GM18499 (cell line): ENCODE results near the gene LAMP5.

ENCODE experiments used
- ATAC-seq: cut with Tn5 transposase; IDR thresholded peaks from one replicate; pipeline ENCODE4 v1.9.1; 2021; ENCODE audit warnings: moderate number of reproducible peaks; ENCODE audit not compliant: insufficient read depth, unreplicated experiment

The LAMP5 gene

DNA sequence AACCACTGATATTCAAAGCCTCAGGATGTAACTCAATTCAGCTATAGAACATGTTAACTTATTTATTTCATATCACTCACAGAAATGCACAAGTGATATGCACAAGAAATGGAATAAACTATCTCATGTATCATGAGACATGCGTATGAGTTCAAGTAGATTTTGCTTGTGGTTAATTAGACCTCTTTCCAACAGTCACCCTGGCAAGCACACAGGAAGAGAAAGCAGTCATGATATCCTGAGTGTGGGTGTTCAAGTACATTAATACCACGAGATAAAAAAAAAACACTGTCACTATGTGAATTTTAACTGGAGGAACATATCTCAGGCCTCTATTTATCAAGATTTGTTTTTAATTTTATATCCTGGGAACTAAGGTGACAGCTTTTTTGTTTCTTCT is 64.2 kb downstream of the LAMP5 start:
- ATAC-seq: no peak
